Right ventricle myocardium inferior (tissue), 1 donor: Measurements from ENCODE around the gene CACNB3. TPM values are rescaled to one million over a fixed set of nuclear protein-coding genes. Genes with fewer than 3 reads are reported as not detected.

ENCODE experiments used
- ATAC-seq: fragments of 200-7000 bp; cut with Tn5 transposase; one replicate; pipeline ENCODE4 v1.9.1; 2020; ENCODE audit warnings: mild to moderate bottlenecking, moderate library complexity
- DNase-seq: peaks from one replicate; pipeline ENCODE4 v3.0.0; 2021; ENCODE audit errors: missing footprints
- intact Hi-C: fragments of 100-400 bp; cut with DNase I; formaldehyde crosslinking; loops from one replicate; pipeline ENCODE4 v1.11.0; 2022
- total RNA-seq: library from RNA; stranded (reverse); fragmentation: NEBNext Ultra II Directional; extraction: Animal tissue kit (Norgen Biotek cat#: 25700); gene quantifications from one replicate; pipeline ENCODE4 v1.2.1, GENCODE V29; 2021
- donor health status: DM: no; HTN: yes; CAD: no; lungs with severe emphysema.

The CACNB3 gene
- total RNA-seq, 1 donor from 2014 or later: 6.0 TPM

GRCh38 chr12:48786591-48787544, 31.4 kb upstream of the CACNB3 start:
- DNase-seq (no peak), ATAC-seq (peak; percentile 82)
- intact Hi-C loops: loop anchor here (2.0 kb wide), 1 partner anchor 20 kb away; no protein-coding TSS in a partner anchor

DNA sequence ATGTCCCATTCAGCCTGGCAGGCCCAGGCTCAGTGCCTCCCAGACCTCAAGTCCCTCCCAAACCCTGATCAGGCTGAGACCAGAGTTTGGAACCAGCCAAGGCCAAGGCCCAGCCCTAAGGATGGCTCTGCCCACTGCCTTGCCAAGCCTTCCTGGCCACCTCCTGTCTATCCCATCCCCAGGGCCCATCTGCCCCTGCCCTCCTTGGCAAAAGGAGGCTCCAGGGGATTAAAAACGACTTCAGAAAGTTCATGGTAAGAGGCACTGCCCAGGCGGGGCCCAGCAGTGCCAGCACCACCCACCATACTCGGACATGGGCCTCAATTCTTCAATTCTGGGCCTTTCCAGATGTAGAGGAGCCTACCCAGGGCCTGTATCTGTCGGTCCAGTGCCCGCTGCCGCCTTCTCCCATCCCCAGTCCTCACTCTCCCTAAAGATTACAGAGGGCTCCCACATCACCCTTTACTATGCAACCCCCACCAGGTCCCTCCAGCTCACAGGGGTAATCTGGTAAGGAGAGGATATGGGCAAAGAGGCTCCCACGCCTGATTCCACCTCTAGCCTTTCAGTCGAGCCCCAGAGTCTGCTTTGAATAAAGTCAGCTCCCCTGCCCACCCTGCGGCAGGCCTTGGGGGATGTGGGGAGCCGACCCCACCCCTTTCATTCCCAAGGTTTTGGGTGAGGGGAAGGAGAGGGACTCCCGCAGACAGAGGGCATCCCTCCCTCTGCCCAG, 30.3 kb upstream of the CACNB3 start:
- peak; percentile 42 for ATAC-seq
- DNase-seq: no peak
- intact Hi-C loops: loop anchor here (2.0 kb wide), 1 partner anchor 21 kb away; no protein-coding TSS in a partner anchor

DNA sequence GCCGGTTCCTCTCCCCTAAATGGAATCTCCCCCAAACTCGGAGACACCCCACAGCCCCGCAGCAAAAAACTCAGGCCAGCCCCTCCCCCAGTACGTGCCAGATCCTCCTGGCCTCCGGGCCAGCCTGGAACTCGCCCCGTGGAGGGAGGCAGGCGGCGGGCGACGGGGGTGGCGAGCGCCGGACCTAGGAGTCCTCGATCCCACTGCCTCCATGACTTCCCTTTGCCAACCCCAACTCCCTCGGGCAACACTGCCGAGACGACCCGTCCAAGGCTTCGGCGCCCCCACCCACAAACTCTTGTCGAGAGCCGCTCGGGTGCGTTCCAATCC, 29.8 kb upstream of the CACNB3 start:
- DNase-seq: no peak
- intact Hi-C loops: no loop called here
- ATAC-seq: no peak

- intact Hi-C loops: no loop called here
- ATAC-seq (peak; percentile 78), DNase-seq (peak; percentile 88)
Measured at GRCh38 chr12:48788854-48789775, 29.2 kb upstream of the CACNB3 start, which contains the start of gene ADCY6. ADCY6 (minus strand) TSS chr12:48789089; CDS start chr12:48783434, 5,655 bp downstream.

DNA sequence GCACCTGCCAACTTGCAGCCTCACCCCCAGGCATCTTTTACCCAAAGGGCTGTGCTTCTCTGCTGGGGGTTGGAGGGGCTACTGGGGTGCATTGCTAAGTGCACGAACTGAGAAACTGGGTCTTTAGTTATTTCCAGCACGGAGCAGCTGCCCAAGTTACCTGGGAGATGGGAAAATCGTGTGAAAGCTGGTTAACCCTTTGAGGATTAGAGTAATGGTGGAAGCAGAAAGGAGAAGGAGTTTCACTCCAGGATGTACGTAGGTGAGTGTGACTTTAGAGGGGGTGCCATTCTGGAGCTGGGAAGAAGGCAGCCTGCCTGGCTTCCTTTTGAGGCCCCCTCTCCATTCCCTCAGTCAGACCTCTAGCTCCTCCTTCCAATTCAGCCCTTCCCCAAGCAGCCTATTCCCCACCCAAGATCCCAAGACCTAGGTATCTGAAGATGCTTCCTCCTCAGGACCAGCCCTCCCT, 28.4 kb upstream of the CACNB3 start:
- DNase-seq (no peak), ATAC-seq (no peak)
- intact Hi-C loops: no loop called here

DNA sequence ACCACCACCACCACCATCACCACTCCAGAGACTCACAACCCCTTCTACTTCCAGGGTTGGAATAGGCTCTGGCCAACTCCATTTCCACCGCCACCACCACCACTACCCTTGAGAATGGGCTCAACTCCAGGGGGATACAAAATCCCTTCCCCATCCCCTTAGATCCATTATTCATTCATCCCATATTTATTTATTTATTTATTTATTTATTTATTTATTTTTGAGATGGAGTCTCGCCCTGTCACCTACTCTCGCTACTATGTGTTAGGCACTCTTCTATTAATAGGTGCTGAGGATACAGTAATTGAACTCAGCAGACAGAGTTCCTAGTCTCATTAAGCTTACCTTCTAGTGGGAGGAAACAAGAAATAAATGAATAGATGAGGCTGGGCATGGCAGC, 24.6 kb upstream of the CACNB3 start:
- intact Hi-C loops: no loop called here
- ATAC-seq (no peak), DNase-seq (no peak)

- ATAC-seq: no peak
- intact Hi-C loops: loop anchor here (1.0 kb wide), 1 partner anchor 42 kb away; no protein-coding TSS in a partner anchor
Measured at GRCh38 chr12:48794870-48795269, 23.4 kb upstream of the CACNB3 start.

GRCh38 chr12:48795550-48796455, 22.5 kb upstream of the CACNB3 start:
- intact Hi-C loops: loop anchor here (1.0 kb wide), 1 partner anchor 43 kb away; no protein-coding TSS in a partner anchor
- DNase-seq: no peak
- peak; percentile 92 for ATAC-seq

More at GRCh38 chr12:48794870-48795269, 23.4 kb upstream of the CACNB3 start:
- DNase-seq: no peak

GRCh38 chr12:48796976-48797375, 21.3 kb upstream of the CACNB3 start:
- ATAC-seq: no peak
- no peak for DNase-seq
- intact Hi-C loops: no loop called here

DNA sequence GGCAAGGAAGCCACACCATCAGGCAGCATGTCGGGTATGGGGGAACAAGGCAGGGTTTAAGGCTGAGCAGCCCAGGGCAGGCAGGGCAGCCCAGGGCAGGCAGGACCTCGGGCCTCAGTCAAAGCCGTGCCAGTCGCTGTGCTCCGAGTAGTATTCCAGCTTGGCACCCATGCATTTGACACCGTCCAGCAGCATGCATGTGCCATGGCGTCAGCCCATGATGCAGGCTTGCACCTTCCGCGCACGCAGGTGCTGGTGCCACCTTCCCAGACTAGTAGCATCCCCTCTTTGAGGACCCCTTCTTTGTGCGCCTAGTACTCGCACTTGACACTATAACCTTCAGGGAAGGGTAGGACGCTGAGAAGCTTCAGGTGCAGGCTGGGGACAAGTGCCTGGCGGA, 17.8 kb upstream of the CACNB3 start:
- ATAC-seq (no peak), DNase-seq (no peak)
- intact Hi-C loops: no loop called here

DNA sequence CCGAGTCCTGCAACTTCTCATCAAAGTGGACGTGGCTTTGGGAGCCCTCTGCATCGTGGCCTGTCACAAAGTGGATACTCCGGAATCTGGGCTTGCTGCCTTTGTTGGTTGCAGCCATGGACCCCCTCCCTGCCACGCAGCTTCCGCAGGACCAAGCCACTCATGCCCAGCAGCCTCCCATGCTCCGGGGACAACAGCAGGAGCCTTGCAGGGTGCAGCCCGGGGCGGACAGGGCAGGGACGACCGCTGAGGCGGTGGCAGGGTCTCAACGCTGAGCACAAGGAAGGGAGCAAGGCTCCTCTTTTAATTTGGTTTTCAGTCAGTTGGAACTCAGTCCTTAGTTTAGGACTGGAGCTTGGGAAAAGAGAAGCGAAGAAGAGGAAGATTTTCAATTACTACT, 17.3 kb upstream of the CACNB3 start:
- intact Hi-C loops: no loop called here
- no peak for ATAC-seq
- DNase-seq: no peak

DNA sequence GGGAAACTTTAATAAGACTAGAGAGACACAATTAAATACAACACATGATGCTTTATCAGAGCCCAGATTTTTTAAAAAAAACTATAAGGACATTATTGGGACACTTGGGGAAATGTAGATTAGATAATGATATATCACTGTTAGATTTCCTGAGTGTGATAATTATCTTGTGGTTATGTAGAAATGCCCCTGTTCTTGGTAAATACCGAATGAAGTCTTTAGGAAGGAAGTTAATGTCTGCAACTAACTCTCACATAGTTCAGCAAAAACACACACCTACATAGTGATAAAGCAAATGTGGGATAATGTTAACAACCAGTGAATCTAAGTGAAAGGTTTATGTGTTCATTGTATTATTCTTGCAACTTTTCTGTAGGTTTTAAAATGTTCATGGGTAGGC, 14.6 kb upstream of the CACNB3 start:
- DNase-seq: no peak
- no peak for ATAC-seq
- intact Hi-C loops: no loop called here

GRCh38 chr12:48807981-48808380, 10.3 kb upstream of the CACNB3 start:
- intact Hi-C loops: no loop called here
- no peak for ATAC-seq
- no peak for DNase-seq

DNA sequence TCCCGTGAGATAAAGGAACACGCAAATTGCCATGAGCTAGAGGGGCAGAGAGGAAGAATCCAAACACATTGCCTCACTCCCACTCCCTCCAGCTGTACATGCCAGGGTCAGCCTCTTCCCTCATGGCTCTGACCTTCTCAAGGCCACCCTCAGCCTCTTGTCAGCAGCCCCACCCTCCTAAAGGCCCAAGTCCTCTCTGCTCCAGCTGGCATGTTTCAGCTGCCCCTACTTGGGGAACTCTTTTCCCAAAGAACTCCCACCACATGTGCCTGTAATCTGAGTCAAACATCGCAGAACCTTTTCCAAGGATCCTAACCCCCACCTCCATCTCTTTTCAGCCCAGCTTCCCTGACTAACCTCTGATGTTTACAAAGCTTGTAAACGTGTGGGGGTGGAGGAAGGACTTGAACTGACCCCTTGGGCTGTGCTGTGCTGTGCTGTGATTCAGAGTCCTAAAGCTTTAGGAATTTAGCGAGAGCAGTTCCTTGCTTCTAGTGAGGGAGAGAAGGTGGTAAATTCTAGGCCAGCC, 7.3 kb upstream of the CACNB3 start:
- ATAC-seq (no peak), DNase-seq (no peak)
- intact Hi-C loops: no loop called here

DNA sequence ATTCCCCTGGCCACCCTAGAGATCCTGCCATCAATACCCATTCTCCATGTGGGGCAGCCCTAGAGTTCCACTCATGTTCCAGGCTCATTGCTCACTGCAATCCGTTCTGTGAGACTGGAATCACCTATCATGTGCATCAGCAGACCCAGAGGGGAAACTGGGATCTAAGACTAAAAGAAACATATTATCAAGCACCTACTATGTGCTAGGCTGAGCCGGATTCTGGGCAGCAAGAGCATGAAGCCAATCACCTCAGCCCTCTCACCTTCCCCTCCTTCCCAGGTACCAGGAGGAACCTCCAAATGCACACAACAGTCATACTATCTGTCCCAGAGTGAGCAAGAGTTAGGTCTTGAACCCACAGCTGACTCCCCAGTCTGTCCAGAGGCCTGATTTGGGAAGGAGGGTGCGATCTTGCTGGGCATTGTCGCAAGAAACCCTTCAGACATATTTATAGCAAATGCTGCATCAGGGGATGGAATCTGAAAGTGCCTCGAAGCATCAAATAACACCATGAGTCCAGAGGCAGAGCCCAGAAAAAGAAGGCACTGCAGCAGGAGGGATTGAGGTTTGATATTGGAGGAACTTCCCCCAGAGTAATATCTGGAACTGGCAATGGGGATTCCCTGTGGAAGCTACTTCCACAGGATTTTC, 6.7 kb upstream of the CACNB3 start:
- no peak for ATAC-seq
- intact Hi-C loops: no loop called here
- no peak for DNase-seq

DNA sequence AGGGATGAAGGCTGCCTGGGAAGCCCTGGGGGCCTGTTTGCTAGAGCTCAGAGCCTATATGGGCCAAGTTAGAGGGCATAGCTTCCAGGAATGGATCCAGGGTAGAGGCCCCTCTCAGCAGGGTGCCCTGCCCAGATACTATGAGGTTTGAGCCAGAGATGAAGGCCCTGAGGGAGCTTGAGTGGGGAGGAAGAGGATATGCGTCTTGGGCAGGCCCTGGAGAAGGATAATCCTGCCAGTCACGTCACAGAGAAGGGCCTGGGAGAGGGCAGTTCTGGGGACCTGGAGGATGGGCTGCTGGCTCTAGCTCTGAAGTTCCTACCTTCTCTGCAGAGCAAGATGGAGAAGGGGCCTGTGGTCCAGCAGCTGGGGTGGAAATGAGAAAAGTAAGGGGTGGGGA, 5.9 kb upstream of the CACNB3 start:
- DNase-seq (no peak), ATAC-seq (no peak)
- intact Hi-C loops: no loop called here
